CD4-positive, alpha-beta T cell treated with Interferon alpha-2 for 1 hour (primary cell): Measurements from ENCODE around the gene GBP3.

Source experiments
- DNase-seq, 2 donors: peaks; one replicate each; pipeline ENCODE4 v3.0.0-alpha.2; 2020 to 2022

The GBP3 gene

DNA sequence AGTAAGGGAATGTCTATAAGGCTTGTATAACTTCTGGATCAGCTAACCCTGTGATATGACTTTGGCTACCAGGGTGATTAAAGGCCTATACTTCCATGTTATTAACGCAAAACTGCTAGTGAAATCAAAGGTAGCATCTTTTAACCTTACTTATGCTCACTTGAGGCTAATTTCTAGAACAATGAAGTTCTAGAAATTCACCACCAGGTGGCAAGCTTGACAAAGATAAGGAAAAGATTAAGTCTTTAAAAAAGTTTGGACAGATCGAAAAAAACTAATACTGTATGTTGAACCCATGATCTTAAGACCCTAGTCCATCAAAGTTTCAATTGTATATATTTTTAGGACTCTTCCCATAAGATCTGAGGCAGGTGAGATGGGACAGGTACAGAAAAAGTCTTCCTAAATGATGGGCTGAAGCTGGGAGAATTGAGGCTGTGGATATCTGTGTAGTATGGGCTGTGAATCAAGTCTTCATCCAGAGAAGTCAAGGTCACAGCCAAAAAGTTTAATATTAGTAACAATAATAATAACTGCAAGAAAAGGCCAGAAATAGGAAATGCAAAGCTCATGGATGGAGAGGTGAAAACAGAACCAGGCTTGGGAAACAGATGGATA, 49.0 kb downstream of the GBP3 start:
- peak in 1 of 2 donors; percentile 60 for DNase-seq

DNA sequence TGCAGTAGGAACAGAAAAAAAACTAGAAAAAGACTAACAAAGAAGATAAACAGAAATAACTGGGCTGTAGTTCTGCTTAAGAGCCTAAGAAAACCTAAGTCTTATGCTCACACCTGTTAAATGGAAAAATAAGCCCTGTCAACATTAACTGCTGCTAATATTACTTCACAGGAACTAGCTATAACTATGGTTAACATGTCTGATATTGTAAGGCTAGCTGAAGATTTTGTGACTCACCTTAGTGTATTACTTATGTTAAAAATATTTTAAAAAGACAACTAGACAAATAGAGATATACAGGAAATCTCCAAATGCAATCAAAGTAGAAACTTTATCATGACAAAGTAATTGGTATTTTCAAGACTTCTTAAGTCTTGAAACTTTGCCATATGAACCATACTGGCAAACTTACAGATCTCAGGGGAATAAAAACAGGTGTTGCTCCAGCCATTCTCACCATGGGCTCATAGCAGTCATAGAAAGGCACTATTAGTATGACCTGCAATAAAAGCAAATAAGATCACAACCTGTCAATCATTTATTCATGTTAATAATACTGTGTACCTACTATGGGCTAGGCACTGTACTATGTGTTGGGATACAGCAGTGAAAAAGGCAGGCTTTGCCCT, 60.9 kb downstream of the GBP3 start:
- no peak for DNase-seq

DNA sequence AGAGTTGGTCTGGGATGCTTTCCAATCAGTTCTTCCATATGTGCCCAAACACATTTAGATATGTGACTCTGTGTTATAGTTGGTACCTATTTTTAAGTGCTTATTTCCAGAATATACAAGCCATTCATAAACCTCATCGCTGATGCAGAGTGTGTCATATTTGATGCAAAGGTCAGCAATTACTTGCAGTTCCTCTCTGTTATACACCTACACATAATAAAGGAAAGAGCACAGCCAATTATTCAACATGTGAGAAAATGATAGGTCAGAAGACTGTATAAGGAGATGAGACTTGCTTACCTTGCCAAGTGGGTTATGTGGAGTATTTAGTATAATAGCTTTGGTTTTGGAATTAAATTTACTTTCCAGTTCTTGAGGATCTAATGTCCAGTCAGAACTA, 61.6 kb downstream of the GBP3 start:
- DNase-seq = no peak
